ENCODE results near the gene GUF1. TPM values are rescaled to one million over a fixed set of nuclear protein-coding genes. Genes with fewer than 3 reads are reported as not detected.

The GUF1 gene
- total RNA-seq, 1 experiment from 2014 or later = 50.2 TPM

GRCh38 chr4:44663539-44664263 is 14.5 kb upstream of the GUF1 start:
- peaks cover 7% of the 10 kb centered on the region for H3K36me3 Mint-ChIP-seq (ENCODE audit: insufficient read depth, unreplicated experiment)
- no peak overlapping the region for H3K27ac Mint-ChIP-seq (ENCODE audit: low read depth, unreplicated experiment)
- DNase-seq (ENCODE audit: unreplicated experiment) = no peak
- H3K27me3 Mint-ChIP-seq (ENCODE audit: insufficient read depth, unreplicated experiment) = no peaks in the 10 kb centered on the region
- intact Hi-C loops (cut with micrococcal nuclease) = no loop called here
- no peak overlapping the region for H3K4me3 Mint-ChIP-seq (ENCODE audit: unreplicated experiment)
- BruUV-seq (replicated peaks) = no TSS peak
- CTCF ChIA-PET = no interaction called here
- H3K4me1 Mint-ChIP-seq (ENCODE audit: insufficient read depth, unreplicated experiment) = peaks cover 13% of the 10 kb centered on the region
- POLR2A ChIA-PET = interaction anchor here (3.1 kb wide), 1 partner anchor 15 kb away, joined by 9 read pairs; the partner anchor contains the start of gene GUF1
- no peaks in the 10 kb centered on the region for H3K9me3 Mint-ChIP-seq (ENCODE audit: unreplicated experiment)
- TF ChIP-seq CTCF (IDR thresholded peaks at IDR 0.05; ENCODE audit: unreplicated experiment) = no peak

DNA sequence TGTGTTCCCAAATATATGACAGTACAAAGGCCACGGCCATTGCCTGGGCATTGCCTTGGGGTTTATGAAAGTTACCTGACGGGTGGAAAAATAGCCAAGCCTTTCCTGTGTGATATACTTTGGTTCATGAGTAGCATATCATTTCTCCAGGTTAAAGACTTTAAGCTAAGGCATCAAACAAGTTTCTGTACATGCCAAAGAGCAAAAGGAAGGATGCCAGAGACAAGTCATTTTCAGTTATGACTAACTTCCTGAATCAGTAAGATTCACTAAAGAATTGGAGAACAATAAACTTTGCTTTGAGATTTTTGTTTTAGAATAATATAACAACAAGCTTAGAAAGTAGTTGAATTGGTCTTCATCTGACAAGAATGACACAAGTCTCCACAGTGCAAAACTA is 9.7 kb upstream of the GUF1 start:
- H3K4me3 Mint-ChIP-seq (ENCODE audit: unreplicated experiment) = no peak overlapping the region
- H3K9me3 Mint-ChIP-seq (ENCODE audit: unreplicated experiment) = no peaks in the 10 kb centered on the region
- TF ChIP-seq CTCF (IDR thresholded peaks at IDR 0.05; ENCODE audit: unreplicated experiment) = no peak
- no peak for DNase-seq (ENCODE audit: unreplicated experiment)
- no peaks in the 10 kb centered on the region for H3K27me3 Mint-ChIP-seq (ENCODE audit: insufficient read depth, unreplicated experiment)
- no peak overlapping the region for H3K27ac Mint-ChIP-seq (ENCODE audit: low read depth, unreplicated experiment)
- ChIA-PET POLR2A (interaction anchor here (1.2 kb wide), 1 partner anchor 9 kb away, joined by 6 read pairs; the partner anchor contains the start of gene GUF1), CTCF (interaction anchor here (1.9 kb wide), 1 partner anchor 10 kb away, joined by 4 read pairs; the partner anchor contains the start of gene GUF1)
- no TSS peak for BruUV-seq (replicated peaks)
- no peaks in the 10 kb centered on the region for H3K4me1 Mint-ChIP-seq (ENCODE audit: insufficient read depth, unreplicated experiment)
- peaks cover 7% of the 10 kb centered on the region for H3K36me3 Mint-ChIP-seq (ENCODE audit: insufficient read depth, unreplicated experiment)
- intact Hi-C loops (cut with micrococcal nuclease) = no loop called here

DNA sequence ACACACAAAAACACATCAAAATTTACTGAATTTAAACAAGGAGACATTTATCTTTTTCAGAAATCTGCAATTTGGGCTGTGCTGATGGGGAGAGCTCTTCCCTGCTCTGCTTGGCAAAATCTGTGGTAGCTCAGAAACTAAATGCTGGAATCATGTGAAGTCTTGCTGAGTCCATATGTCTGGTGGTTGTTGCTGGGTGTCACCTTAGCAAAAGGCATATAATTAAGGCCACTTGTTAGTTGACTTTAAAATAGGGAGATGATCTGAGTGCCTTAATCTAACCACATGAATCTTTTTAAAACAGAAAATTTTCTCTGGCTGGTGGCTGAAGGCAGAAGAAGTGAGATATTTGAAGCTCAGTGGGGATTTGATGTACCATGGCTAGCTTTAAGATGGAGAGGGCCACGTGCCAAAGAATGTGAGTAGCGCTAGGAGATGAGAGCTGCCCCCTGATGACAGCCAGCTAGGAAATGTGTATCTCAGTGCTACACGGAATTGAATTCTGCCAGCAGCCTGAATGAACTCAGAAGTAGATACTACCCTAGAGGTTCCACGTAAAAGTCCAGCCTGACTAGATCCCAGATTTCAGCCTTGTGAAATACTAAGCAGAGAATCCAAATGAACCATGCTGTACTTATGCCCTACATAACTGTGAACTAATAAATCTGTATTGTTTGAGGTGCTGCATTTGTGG is 7.6 kb upstream of the GUF1 start:
- intact Hi-C loops (cut with micrococcal nuclease) = no loop called here
- H3K27ac Mint-ChIP-seq (ENCODE audit: low read depth, unreplicated experiment) = no peak overlapping the region
- no peaks in the 10 kb centered on the region for H3K27me3 Mint-ChIP-seq (ENCODE audit: insufficient read depth, unreplicated experiment)
- ChIA-PET CTCF (interaction anchor here (0.7 kb wide), 1 partner anchor 893 kb away, joined by 4 read pairs; no protein-coding TSS in a partner anchor), POLR2A (no interaction called here)
- no peak for TF ChIP-seq CTCF (IDR thresholded peaks at IDR 0.05; ENCODE audit: unreplicated experiment)
- no peak overlapping the region for H3K4me3 Mint-ChIP-seq (ENCODE audit: unreplicated experiment)
- H3K36me3 Mint-ChIP-seq (ENCODE audit: insufficient read depth, unreplicated experiment) = peaks cover 4% of the 10 kb centered on the region
- no TSS peak for BruUV-seq (replicated peaks)
- no peaks in the 10 kb centered on the region for H3K9me3 Mint-ChIP-seq (ENCODE audit: unreplicated experiment)
- H3K4me1 Mint-ChIP-seq (ENCODE audit: insufficient read depth, unreplicated experiment) = no peaks in the 10 kb centered on the region
- no peak for DNase-seq (ENCODE audit: unreplicated experiment)

DNA sequence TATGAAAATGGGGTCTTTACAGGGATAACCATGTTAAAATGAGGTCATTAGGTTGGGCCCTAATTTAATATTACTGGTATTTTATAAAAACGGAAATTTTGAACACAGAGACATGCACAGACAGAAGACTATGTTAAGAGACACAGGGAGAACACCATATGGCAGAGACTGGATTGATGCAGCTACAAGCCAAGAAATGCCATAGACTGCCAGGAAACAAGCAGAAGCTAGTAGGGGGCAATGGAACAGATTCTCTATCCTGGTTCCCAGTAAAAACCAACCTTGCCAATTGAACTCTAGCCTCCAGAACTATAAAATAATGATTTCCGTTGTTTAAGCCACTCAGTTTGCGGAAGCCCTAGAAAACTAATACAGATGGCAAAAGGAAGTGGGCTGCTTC is 6.6 kb upstream of the GUF1 start:
- no peak overlapping the region for H3K27ac Mint-ChIP-seq (ENCODE audit: low read depth, unreplicated experiment)
- CTCF ChIA-PET = no interaction called here

More for the DNA sequence above, 6.6 kb upstream of the GUF1 start:
- no peaks in the 10 kb centered on the region for H3K27me3 Mint-ChIP-seq (ENCODE audit: insufficient read depth, unreplicated experiment)
- POLR2A ChIA-PET = no interaction called here
- H3K4me1 Mint-ChIP-seq (ENCODE audit: insufficient read depth, unreplicated experiment) = no peaks in the 10 kb centered on the region
- intact Hi-C loops (cut with micrococcal nuclease) = no loop called here
- no peak for TF ChIP-seq CTCF (IDR thresholded peaks at IDR 0.05; ENCODE audit: unreplicated experiment)
- H3K9me3 Mint-ChIP-seq (ENCODE audit: unreplicated experiment) = no peaks in the 10 kb centered on the region
- no TSS peak for BruUV-seq (replicated peaks)
- no peaks in the 10 kb centered on the region for H3K36me3 Mint-ChIP-seq (ENCODE audit: insufficient read depth, unreplicated experiment)
- DNase-seq (ENCODE audit: unreplicated experiment) = no peak
- no peak overlapping the region for H3K4me3 Mint-ChIP-seq (ENCODE audit: unreplicated experiment)
